HG02642 (cell line): ENCODE data around the gene MT1B.
A peak's percentile ranks its signal among the peaks of the same experiment; 100 is the strongest.

ENCODE experiments used
- ATAC-seq: cut with Tn5 transposase; IDR thresholded peaks from one replicate; pipeline ENCODE4 v1.9.1; 2021; ENCODE audit warnings: mild to moderate bottlenecking; ENCODE audit not compliant: unreplicated experiment, poor library complexity

Gene MT1B

DNA sequence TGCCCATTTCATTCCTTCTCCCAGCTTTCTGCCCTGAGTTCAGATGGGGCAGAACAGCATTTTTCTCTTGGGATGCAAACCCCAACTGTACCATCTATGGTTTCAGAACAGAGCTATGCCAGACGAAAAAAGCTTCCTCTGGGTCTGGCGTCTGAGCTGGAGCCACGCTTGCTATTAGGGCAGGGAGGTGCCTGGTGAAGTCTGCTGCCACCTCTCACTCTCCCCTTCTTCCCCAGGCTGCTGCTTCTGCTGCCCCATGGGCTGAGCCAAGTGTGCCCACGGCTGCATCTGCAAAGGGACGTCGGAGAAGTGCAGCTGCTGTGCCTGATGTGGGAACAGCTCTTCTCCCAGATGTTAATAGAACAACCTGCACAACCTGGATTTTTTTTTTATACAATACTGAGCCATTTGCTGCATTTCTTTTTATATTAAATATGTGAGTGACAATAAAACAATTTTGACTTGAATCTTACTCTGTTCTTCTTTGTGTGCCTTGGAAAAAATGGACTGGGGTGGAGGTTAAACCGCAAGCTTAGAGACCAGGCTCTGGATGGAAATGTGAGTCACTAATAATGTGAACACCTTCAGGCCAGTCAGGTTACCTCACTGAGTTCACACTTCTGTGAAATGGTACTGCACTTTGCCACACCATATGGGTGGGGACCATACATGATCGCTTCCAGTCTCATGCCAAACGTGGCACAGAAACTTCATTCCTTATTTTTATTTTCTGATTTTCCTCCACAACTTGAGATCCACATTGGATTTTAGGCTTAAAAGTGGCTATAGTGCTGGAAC, 14.9 kb upstream of the MT1B start:
- no peak for ATAC-seq

DNA sequence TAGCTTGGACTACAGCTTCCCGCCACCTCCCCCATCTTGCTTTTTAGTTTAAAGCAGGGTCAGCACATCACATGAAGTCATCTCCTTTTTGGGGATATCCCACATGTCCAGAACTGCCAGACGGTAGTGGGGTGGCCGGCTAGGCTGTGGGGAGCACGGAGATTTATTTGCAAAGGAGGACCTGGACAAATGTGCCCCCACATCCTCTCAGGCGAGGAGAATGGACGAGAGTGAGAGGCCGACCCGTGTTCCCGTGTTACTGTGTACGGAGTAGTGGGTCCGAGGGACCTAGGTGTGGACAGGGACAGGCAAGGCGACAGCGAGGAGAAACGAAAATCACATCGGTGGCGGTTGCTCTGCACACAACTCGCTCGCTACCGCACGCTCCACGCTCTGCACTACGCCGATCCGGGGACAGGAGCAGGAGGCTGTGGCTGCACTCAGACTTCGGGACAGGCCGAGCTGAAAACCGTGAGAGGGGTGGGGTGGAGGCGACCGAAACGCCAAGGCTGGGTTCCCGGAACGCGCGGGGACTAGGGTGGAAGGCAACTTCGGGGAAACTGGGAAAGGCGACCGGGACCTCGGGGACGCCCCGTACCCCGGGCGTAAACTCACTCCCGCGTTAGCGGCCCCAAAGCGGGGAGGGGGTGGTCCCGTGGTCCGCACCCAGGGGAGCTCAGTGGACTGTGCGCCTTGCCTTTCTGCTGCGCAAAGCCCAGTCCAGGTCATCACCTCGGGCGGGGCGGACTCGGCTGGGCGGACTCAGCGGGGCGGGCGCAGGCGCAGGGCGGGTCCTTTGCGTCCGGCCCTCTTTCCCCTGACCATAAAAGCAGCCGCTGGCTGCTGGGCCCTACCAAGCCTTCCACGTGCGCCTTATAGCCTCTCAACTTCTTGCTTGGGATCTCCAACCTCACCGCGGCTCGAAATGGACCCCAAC, 13.6 kb upstream of the MT1B start, which contains the start of gene MT1A:
Gene MT1A (plus strand): TSS at position 853 of the 937 bp plus-strand sequence. CDS start 73 bp downstream, at position 926.
- ATAC-seq = no peak

DNA sequence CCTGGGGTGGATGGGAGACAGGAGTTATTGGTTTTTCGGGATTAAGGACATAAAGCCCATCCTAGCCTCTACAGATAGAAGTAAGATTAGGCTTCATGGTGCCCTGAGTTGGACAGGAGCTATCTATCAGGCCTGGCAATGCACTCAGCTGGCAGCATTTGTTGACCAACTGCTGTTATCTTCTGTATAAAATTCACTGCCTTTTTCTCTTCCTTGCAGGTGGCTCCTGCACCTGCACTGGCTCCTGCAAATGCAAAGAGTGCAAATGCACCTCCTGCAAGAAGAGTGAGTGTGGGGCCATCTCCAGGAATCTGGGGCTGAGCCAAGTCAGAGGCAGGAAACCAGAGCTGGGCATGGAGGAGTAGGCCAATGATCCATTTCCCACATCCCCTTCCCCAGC, 12.6 kb upstream of the MT1B start:
- no peak for ATAC-seq

DNA sequence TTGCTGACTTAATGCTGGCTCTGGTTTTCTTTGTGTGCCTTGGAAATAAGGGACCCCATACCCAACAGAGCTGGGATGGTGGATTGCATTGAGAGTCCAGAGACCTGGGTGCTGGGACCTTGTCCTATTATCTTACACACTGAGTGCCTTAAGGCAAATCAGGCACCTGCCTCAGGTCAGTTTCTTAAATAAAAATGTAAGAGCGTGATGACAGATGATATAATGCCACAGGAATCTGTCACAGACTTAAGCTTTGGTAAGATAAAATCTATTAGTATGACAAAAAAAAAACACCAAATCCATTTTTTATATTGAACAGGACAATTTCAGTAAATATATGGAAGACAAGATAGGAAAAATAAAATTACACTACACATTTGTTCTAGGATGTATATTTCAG, 11.6 kb upstream of the MT1B start:
- no peak for ATAC-seq

DNA sequence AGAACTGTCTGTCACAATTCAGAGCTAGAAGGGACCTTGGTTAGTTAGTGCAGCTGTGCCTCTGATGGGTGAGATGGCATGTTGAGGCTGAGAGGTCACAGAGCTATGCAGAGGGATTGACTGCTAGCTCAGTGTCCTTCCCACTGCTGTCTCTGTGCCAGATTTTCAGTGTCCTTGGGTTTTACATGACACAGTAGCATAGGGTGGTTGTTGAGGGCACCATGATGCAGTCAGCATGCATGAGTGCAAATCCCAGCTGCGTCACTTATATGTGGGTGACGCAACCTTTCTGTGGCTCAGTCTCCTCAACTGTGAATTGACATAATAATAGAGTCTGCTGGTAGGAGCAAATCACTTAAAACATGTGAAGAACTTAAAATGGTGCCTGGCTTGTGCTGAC, 10.5 kb upstream of the MT1B start:
- no peak for ATAC-seq

DNA sequence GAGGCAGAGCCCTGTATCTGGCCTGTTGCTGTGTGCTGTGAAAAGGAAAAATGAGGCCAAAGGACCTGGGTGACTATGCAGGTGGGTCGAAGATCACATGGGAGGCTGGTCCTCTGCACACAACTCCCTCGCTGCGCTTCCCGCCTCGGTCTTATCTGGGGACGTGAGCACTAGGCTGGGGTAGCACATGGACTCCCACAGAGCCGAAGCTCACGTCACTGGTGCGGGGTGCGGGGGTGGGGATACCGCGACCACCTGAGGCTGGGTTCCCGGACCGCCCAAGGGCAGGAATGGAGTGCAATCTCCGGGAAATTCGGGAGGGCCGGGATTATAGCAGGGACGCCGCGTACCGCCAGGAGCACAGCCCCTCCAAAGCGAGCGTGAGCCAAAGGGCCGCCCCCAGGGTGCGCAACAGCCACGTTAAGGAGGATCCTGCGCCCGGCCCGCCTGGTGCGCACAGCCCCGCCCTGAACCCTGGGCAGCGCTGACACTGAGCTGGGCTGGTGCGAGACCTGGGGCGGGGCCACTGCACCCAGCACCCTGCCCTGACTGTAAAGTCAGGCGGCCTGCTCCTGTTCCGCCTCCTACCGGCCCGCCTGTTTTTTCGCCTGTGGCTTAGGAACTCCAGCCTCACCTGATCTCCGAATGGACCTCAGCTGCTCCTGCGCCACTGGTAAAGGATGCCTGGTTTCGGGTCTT, 8.5 kb upstream of the MT1B start:
- peak; percentile 71 for ATAC-seq

DNA sequence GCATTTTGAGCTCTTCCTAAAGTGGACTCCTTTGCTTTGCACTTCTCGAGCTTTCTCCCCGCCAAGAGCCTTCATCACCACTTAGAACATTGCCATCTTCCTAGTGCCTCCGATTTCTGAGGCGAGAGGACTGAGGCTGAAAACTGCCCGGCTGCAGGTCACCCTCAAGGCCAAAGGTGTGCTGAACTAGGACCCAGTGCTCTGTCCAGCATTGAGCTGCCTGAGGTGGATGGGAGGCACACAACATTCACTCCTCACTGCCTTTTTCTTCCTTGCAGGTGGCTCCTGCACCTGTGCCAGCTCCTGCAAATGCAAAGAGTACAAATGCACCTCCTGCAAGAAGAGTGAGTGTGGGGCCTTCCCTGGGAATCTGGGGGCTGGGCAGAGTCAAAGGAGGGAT, 7.9 kb upstream of the MT1B start:
- no peak for ATAC-seq

DNA sequence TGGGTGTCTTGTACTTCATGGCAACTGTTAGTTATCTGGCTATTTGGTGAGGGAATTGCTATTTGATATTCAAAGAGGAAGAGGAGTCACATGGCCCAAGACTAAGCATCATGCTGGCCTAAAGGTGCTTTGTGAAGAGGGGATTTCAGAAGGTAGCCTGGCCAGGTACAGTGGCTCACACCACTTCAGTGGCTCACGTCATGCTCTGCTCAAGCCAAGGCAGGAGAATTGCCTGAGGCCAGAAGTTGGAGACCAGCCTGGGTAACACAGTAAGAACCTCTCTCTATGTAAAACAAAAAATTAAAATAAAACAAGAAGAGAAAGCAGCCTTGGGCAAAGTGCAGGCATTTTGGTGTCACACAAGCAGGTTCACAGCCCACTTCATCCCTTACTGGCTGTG, 6.4 kb upstream of the MT1B start:
- no peak for ATAC-seq

DNA sequence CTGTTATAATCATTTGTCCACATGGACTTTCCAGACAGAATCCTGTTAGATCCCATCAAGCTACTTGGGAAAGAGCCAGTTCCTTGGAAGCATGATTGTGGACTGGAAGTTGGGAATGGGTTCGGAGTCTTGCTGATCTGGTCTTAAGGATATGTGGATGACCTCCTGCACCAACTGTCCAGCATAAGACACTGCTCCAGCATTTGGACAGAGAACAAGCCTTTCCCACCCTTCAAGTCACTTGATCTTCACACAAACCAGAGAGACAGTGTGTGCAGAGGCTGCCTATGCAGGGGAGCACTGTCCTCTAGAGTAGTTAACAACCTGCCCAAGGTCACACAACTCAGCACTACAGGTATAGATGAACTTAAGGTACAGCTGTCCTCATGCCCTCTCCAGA, 5.8 kb upstream of the MT1B start:
- ATAC-seq = no peak

DNA sequence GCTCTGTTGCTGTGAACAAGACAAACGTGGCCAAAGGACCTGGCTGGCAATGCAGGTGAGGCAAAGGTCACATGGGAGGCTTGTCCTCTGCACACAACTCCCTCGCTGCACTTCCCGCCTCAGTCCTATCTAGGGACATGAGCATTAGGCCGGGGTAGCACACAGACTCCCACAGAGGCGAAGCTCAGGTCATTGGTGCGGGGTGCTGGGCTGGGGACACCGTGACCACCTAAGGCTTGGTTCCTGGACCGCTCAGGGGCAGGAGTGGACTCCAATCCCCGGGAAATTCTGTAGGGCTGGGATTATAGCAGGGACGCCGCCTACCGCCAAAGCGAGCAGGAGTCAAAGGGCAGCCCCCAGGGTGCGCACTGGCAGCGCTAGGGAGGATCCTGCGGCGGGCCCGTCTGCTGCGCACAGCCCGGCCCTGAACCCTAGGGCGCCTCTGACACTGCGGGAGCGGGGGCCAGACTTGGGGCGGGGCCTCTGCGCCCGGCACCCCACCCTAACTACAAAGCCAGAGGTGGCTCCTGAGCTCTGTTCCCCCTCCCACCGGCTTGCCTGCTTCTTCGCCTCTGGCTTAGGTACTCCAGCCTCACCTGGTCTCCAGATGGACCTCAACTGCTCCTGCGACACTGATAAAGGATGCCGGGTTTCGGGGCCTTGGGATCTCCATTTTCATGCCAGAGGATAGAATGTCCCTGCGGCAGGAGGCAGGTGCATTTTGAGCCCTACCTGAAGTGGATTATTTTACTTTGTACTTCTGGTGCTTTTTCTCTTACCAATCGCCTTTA, 3.9 kb upstream of the MT1B start:
- ATAC-seq = no peak

DNA sequence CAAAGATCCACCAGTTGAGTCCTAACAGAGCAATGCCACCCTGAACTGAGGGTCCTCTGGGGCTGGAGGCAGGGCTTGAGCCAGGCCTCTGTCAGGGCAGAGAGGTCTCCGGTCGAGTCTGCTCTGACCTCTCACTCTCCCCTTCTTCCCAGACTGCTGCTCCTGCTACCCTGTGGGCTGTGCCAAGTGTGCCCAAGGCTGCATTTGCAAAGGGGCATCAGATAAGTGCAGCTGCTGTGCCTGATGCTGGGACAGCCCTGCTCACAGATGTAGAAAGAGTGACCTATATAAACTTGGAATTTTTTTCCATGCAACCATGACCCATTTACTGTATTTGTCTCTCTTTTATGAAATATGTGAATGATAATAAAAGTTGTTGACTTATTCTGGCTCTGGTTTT, 2.4 kb upstream of the MT1B start:
- no peak for ATAC-seq

DNA sequence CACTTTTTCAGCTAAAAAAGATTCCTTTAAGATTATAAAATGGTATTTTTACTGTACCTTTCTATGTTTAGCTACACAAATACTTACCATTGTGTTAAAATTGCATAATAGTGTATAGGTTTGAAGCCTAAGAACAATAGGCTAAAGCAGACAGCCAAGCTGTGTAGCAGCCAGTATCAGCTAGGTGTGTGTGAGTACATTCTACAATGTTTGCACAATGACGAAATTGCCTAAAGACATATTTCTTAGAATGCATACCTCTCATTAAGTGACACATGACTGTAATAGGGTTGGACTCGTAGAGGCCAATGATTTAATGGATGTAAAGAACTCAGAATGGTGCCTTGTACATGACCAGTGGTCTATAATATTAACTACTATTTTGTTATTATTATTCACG, 1.9 kb upstream of the MT1B start:
- ATAC-seq = no peak

DNA sequence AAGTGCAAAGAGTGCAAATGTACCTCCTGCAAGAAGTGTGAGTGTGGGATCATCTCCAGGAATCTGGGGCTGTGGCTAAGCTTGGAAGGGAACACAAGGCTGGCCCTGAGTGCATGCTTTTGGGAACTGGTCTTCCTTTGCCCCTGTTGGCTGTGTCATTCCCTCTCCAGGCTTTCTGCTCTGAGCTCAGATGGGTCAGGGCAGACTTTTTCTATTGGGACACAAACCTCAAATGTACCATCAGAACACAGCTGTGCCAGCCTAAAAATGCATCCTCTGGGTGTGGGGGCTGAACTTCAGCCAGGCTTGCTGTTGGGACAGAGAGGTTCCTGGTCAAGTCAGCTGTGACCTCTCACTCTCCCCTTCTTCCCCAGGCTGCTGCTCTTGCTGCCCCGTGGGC, 914 bp downstream of the MT1B start:
- ATAC-seq = no peak

DNA sequence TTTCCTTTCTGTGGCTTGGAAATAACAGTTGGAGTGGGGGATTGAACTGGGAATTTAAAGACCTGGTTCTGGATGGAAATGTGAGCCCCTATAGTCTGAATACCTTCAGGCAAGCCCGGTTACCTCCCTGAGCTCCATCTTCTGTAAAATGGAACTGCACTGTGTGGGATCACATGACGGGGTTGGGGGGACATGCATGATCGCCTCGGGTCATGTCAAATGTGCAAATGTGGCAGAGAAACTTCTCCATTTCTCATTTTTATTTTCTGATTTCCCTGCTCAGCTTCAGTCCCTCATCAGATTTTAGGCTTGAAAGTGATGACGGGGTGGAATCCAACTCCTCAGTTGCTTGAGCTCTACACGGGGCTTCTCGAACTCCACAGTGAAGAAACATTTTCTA, 1.5 kb downstream of the MT1B start:
- ATAC-seq = no peak

DNA sequence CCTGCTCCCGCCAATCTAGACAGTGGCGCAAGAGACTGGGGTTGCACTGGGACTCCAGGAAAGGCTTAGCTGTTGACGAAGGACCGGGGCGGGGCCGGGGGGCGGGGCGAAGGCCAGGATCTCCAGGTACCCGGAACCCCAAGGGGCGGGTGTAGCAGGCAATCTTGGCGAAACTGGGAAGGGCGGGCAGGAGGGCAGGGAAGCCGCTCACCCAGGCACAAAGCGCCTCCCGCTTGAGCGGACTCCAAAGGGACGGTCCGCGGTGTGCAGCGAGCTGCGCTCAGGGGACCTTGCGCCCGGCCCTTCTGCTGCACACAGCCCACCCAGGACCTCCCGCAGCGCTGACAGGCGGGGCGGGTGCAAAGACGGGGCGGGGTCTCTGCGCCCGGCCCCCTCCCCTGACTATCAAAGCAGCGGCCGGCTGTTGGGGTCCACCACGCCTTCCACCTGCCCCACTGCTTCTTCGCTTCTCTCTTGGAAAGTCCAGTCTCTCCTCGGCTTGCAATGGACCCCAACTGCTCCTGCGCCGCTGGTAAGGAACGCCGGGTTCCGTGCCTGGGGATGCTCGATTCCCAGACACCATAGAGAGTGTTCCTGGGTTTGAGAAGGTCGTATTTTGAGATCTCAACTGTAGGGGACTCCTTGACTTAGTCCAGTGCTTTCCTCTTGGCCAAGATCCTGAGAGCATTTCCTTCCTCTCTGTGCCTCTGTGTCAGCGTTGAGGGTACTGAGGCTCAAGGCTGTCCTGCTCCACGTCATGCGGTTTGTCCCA, 6.1 kb downstream of the MT1B start, which contains the start of gene MT1F:
Gene MT1F (plus strand): TSS at position 405 of the 772 bp plus-strand sequence. CDS start 100 bp downstream, at position 505.
- peak; percentile 68 for ATAC-seq

DNA sequence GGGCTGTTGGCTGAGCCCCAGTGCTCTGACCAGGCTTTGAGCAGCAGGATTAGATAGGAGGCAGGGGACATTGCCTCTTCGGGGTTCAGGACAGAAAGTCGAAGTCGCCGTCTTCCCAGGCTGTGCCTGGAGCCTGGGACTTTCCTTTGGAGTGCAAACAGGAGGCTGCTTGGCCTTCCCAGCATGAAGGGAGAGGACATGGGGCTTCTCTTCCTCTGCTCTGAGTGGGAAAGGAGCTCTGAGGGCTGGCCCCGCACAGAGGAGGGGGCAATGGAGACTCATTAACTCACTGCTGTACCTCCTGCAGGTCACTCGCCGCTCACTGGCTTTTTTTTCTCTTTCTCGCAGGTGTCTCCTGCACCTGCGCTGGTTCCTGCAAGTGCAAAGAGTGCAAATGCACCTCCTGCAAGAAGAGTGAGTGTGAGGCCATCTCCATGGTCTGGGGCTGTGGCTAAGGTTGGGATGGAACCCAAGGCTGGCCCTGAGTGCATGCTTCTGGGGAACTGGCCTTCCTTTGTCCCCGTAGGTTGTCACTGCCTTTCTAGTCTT, 6.7 kb downstream of the MT1B start:
- ATAC-seq = no peak

DNA sequence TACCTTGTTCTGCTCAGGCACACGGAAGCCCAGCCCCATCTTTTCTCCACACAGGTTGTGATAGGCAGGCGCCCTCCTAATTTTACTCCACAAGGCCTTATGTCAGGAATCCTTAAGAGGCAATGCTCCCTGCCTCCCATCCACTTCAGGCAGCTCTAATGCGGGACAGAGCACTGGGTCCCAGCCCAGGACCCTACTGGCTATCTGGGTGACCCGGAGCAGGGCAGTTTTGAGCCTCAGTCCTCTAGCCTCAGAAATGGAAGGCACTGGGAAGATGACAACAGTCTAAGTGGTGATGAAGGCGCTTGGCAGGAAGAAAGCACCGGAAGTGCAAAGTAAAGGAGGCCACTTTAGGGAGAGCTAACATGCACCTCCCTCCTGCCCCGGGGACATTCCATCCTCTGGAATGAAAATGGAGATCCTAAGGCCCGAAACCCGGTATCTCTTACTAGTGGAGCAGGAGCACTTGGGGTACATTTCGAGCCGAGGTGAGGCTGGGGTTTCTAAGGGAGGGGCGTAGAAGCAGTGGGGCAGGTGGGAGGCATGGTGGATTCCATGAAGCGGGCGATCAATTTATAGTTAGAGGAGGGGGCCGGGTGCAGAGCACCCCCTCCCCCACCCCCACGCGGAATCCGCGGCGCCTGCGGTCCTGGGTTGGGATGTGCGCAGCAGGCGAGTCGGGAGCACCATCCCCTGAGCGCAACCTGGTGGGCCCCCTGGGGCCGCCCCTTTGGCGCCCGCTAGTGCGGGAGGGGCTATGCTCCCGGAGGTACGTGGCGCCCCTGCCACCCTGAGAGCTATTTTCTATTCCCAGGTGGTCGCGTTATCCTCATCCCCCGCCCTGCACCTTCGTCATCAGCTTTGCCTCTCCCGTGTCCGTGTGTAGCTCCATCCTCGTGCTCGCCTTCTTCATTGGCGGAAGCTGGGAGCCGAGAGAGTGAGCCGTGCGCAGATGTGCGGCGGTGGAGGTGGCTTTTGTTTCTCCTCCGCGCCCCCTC, 11.0 kb downstream of the MT1B start:
- no peak for ATAC-seq

DNA sequence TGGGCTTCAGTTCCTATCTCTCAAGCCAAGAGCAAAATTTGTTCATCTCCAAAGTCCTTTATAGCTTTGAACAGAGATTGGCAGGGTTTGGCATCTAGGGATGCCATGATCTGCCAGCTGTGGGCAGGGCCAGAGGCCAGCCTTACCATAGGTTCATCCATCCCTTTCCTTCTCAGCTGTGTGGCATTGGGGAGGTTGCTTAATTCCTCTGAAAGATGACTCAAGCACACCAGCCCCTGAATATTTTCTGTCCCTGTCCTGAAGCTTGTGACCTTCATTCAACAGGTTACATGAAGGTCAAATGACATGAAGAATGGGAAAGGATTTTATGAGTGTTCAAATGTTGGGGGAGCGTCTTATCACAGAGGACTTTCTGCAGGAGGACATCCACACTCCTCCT, 12.8 kb downstream of the MT1B start:
- no peak for ATAC-seq
